Stimulated activated naive CD4-positive, alpha-beta T cell treated with Interleukin-2 at 50 U/mL for 16 hours (primary cell): Measurements from ENCODE around the gene SGTB.

ENCODE experiments used
- DNase-seq: peaks from one replicate; lab custom pipeline; 2025; lab: John Stamatoyannopoulos, UW

The SGTB gene, protein sequence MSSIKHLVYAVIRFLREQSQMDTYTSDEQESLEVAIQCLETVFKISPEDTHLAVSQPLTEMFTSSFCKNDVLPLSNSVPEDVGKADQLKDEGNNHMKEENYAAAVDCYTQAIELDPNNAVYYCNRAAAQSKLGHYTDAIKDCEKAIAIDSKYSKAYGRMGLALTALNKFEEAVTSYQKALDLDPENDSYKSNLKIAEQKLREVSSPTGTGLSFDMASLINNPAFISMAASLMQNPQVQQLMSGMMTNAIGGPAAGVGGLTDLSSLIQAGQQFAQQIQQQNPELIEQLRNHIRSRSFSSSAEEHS

DNA sequence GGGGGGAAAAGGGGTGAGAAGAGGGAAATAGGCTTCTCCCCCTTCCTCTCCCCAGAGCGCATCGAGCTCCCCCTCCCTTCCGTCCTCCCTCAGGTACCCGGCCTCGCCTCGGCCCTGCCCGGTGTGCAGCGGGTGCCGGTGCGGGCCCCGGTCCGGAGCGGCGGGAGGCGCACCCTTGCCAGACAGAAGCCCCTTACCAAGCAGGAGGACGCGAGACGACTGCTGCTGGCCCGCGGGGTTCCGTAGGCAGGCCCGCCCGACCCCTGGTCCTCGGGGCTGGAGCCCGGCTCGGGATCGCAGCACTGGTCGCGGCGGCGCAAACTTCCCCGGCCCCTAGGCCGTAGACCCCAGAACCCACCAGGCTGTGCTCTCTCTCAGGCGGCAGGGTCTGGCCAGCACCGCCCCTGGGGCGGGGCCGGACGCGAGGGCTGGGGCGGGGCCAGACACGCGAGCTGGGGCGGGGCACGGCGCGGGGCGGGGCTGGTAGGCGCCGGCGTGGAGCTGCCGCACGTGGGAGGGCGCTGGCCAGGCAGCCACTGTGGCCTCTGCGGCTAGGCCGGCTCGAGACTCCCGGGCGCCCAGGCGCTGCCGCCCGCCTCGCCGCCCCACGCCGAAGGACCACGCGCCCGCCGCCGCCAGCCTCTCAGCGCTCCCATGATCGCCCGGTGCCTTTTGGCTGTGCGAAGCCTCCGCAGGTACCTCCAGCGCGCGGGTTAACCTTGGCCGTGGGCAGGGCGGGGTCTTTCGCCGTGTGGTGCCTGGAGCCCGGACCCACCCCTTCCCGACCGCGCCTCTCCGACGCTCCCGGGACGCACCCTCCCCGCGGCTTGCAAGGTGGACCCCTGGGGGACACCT is at the start of gene SGTB, which contains the start of gene NLN:
Gene SGTB, minus strand, starts transcription at position 390 of the 855 bp plus-strand sequence. CDS start 1,302 bp downstream, outside the sequence.
Gene NLN, plus strand, starts transcription at position 486 of the 855 bp plus-strand sequence. Its CDS starts 169 bp downstream, at position 655.
- peak; percentile 78 for DNase-seq

DNA sequence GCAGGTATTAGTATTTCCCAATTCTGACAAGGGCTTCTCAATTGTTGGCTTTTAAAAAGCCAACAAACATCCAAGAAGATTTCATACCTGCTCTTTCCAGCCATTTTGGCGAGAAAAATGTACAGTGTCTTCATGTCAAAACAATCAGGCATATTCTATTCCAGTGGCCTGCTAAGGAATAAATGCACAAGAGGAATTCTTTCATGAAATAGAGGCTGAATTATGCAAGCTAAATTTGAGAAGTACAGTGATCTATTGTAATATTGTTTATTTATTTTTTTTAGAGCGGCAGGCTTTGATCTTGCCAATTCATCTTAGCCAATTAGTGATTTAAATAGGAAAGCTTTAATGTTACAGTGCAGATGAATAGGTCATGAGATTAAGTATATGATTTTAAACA is 49.4 kb upstream of the SGTB start:
- no peak for DNase-seq

DNA sequence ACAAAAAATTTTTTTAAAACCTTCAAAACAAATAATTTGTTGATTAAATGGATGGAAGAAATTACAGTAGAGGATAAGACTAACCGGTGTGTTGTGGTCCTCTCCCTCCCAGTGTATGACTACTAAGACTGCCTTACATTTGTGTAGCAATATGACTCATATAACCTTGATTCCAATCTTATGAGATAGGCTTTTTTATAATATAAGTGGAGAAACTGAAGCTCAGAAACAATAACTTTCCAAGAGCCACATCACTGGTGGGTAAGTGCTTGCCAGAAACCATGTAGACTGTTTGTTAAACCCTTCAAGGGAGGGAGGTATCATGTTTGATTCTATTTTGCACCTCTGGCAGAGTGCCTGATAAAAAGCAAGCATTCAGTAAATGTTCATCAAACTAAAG is 47.6 kb upstream of the SGTB start:
- DNase-seq: no peak

DNA sequence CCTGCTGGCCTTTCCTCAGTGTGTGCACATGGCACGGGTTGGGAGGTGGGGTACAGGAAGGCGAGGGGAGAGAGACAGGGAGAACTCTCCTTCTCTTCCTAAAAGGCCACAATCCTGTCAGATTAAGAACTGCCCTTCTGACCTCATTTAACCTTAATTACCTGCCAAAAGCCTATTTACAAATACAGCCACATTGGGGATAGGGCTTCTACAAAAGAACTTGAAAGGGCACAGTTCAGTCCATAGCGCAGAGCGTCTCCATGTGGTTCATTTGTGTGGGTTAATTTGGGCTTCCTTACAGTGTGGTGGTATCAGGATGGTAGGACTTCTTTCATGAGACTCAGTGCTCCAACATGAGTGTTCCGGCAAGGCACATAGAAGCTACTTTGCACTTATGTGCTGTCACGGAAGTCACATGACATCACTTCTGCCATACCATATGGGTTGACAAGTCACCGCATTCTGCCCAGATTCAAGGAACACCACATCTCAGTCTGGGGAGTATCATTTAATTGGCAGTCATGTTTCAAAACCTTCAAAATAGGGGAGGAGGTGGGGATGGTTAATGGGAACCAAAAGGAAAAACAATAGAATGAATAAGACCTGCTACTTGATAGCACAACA is 46.9 kb upstream of the SGTB start:
- DNase-seq: no peak

DNA sequence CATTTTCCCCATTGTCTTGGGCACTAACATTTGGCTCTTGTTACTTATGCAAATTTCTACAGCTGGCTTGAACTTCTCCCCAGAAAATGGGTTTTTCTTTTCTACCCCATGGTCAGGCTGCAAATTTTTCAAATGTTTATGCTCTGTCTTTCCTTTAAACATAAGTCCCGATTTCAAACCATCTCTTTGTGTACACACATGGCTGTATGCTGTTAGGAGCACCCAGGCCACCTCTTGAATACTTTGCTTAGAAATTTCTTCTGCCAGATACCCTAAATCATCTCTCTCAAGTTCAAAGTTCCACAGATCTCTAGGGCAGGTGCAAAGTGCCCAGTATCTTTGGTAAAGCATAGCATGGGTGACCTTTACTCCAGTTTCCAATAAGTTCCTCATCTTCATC is 45.7 kb upstream of the SGTB start:
- no peak for DNase-seq

DNA sequence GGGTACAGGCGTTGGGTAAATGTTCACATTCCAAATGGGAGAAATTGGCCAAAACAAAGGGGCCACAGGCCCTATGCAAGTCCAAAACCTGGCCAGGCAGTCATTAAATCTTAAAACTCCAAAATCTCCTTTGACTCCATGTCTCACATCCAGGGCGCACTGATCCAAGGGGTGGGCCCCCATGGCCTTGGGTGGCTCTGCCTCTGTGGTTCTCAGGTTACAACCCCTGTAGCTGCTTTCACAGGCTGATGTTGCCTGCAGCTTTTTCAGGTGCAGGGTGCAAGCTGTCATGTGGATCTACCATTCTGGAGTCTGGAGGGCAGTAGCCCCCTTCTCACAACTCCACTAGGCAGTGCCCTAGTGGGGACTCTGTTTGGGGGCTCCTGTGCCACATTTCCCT is 44.9 kb upstream of the SGTB start:
- DNase-seq: no peak

DNA sequence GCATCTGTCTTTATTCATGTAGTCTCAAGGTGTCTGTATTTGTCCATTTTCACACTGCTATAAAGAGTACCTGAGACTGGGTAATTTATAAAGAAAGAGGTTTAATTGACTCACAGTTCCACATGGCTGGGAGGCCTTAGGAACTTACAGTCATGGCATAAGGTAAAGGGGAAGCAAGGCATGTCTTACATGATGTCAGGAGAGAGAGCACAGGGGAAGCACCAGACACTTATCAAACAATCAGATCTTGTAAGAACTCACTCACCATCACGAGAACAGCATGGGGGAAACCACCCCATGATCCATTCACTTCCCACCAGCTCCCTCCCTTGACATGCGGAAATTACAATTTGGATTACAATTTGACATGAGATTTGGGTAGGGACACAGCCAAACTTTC is 44.3 kb upstream of the SGTB start:
- DNase-seq: no peak

DNA sequence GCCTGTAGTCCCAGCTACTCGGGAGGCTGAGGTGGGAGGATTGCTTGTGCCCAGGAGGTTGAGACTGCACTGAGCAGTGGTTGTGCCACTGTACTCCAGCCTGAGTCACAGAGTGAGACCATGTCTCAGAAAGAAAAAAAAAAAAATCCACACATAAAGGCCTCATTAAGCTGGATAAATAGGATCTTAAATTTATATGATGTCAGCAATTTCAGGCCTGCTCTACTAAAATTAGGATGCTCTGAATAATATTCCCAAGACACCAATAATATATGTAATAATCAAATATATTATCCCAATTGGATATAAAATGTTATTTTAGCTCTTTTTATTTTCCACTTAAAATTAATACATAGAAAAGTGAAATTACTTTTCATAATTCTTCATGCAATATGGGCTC is 43.7 kb upstream of the SGTB start:
- no peak for DNase-seq

DNA sequence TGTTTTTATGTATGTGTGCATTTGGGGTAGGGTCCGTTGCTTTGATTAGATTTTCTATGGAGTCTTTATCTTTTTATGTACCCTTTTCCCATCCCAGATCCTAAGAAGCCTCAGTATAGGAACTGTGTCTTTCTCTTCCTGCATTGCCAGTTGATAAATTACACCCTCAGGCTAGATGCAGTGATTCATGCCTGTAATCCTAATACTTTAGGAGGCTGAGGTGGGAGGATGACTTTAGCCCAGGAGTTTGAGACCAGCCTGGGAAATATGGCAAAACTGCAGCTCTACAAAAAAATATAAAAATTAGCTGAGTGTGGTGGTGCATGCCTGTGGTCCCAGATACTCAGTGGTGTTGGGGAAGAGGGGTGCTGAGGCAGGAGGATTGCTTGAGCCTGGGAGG is 40.3 kb upstream of the SGTB start:
- DNase-seq: no peak

DNA sequence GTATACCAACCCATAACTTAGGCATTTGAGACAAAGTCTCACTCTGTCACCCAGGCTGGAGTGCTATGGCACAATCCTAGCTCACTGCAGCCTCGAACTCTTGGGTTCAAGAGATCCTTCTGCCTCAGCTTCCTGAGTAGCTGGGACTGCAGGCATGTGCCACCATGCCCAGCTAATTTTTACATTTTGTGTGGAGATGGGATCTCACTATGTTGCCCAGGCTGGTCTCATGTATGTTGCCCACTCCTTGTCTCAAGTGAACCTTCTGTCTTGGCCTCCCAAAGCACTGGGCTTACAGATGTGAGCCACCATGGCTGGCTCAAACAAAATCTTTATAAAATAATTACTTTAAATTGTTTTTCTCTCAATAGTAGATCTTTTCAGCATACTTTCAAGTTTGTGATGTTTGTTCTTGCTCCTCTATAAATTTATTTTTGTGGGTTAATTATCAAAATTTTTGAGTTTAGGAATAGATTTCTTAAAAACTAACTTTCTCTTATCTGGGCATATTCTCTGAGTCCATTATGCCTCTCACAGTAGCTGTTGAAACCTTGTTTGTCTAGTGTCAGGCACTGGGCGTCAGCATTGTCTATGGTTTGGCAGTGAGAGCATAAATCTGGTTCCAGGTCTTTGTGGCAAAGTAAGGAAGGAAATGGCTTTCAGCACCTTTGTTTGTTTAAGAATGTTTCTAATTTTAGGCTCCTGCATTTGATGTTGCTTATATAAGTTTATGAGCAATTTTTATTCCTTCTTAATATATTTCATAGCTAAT is 38.8 kb upstream of the SGTB start:
- peak; percentile 34 for DNase-seq

DNA sequence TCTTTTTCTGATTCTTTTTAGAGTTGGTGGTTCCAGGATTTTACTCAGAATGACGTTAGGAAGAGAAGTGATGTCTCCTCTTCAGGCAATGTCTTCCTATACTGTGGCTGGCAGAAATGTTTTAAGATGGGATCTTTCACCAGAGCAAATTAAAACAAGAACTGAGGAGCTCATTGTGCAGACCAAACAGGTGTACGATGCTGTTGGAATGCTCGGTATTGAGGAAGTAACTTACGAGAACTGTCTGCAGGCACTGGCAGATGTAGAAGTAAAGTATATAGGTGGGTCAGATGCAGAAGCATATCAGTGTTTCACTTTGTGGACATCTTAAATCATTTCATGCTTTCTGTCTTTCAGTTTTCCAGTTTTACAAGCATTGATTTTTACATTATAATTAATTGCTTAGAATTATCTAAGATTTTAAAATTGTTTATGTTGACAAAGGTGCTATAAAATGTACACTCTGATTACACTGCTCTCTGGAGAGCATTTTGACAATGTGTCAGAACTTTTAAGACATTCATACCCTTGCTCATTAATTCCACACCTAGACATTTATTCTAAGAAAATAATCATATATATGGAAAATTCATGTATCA is 36.7 kb upstream of the SGTB start:
- no peak for DNase-seq

DNA sequence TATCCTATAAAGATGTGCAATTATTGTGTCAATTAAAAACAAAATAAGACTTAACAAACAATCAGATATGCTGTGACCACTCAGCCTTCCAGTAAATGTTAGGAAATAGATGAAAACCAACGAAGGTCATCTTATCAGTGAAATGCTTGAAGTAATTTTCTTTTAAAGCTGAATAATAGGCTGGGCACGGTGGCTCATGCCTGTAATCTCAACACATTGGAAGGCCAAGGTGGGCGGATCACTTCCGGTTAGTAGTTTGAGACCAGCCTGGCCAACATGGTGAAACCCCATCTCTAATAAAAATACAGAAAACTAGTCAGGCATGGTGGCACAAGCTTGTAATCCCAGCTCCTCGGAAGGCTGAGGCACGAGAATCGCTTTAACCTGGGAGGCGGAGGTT is 31.3 kb upstream of the SGTB start:
- DNase-seq: no peak

DNA sequence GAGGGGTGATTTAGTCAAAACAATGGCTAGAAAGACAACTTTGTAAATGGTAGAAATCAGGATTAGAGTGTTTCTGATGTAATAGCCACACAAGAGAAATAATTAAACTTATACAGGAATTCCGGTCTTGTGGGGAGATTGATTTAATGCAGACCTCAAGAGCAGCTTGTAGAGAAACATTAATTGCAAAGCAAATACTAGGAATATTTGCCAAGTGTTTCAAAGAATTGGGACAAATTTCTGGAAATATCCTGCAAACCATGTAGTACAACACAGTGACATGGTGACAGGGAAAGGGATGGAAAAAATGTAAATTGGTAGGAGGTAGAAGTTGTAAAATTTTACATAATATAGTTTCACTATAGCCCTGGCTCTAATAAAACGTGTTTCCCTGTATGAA is 29.0 kb upstream of the SGTB start:
- no peak for DNase-seq

DNA sequence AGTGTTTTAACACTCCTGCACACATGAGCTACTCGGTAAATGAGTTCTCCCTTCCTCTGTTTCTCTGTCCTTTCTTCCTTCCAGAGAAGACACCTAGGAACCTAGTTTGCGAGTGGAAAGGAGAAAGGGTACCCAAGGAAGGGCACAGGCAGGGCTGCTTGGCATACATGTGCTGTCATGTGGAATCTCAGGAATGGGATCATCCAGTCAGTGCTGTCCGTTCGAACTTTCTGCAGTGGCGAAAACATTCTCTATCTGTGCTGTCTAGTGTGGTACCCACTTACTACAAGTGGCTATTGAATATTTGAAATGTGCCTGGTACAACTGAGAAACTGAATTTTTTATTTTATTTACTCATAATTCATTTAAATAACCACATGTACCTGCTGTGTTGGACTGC is 28.0 kb upstream of the SGTB start:
- DNase-seq: no peak

DNA sequence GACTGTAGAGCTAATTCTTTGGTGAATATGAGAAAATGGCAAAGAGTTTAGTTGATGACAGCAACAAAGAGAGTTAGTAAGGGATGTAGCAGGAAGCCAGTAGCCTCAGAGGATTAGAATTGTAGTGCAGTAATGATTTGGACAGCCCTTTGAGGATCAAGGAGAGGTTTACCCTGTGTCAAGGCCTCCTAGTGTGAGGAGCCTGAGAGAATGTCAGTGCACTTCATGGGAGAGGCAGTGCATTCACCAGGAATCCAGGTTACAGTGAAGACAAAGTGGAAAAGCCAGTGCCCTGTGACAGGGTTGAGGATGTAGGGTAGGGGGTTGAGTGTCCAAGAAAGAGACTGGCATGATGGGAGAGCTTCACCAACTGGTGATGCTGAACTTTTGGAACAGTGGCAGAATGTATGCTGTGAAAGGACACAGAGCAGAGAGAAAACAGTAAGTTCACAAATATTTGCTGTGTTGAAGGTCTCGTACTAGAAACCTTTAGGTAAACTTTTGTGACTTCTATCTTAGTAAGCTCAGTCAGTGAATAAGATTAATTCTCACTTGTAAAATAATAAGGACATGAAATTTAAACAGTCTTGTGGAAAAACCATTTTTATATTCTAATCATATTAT is 27.4 kb upstream of the SGTB start:
- DNase-seq: no peak

DNA sequence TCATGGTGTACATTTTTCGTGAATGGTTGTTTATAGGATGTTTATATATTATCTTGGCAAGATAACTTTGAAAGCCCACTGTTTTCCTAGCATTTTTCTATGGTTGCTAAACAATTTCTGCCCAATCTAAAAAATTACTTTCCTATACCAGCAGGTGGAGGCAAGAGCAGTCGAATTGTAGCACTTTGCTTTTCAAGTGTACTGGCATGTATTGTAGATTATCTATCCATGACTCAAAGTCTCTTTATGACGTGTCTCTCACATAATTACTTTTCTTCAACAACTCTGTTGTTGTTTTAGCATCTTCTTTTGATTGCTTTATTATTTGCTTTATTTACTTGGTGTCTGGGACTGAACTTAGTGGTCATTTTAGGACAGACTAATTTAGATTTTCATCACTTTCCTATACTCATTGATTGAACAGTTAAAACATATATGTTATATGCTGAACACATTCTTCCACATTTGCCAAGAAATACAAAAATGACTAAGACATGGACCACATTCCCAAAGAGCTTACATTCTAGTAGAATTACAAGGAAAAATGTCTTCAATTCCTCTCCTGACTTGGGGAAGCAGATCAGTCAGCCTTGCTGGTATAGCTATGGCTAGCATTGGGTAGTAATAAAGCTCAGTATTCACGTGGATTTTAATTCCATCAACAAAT is 20.8 kb upstream of the SGTB start:
- DNase-seq: no peak

DNA sequence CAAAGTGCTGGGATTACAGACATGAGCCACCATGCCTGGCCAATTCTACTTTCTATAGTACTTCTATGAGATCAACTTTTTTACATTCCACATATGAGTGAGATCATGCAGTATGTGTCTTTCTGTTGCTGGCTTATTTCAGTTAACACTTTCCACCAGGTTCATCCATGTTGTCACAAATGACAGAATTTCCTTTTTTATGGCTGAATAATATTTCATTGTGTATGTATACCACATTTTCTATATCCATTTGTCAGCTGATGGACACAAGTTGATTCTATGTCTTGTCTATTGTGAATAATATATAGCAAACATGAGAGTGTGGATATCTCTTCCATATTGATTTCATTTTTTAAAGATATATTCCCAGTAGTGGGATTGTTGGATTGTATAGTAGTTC is 17.3 kb upstream of the SGTB start:
- no peak for DNase-seq

DNA sequence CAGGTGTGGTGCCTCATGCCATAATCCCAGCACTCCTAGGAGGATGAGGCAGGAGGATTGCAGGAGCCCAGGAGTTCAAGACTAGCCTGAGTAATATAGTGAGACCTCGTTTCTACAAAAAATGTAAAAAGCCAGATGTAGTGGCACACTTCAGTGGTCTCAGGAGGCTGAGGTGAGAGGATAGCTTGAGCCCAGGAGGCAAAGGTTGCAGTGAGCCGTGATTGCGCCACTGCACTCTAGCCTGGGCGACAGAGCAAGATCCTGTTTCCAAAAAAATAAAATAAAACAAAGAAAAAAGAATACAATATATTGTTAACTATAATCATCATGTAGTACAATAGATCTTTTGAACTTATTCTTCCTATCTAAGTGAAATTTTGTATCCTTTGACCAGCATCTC is 16.4 kb upstream of the SGTB start:
- DNase-seq: no peak

DNA sequence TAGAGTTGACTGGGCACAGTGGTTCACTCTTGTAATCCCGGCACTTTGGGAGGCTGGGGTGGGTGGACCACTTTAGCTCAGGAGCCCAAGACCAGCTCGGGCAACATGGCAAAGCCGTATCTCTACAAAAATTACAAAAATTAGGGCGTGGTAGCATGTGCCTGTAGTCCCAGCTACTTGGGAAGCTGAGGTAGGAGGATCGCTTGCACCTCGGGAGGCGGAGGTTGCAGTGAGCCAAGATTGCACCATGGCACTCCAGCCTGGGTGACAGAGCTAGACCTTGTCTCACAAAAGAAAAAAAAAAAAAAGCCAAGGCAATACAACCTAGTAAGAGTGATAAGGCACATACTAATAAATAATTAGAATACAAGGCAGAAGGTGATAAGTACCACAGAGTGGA is 15.9 kb upstream of the SGTB start:
- no peak for DNase-seq

DNA sequence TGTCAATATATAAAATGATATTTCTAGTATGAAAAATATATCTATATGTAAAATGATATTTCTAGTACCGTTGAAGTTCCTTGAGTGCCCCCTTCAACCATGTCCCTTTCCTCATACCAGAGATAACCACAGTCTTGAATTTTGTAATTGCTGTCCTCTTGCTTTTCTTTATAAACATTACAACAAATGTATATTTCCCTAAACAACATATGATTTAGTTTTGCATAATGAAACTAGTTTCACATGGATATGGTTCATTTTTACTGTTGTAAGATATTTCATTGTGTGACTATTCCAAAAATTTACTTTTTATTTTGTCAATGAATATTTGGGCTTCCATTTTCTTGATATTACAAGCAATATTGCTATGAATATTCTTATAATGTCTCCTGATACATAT is 14.1 kb upstream of the SGTB start:
- no peak for DNase-seq

DNA sequence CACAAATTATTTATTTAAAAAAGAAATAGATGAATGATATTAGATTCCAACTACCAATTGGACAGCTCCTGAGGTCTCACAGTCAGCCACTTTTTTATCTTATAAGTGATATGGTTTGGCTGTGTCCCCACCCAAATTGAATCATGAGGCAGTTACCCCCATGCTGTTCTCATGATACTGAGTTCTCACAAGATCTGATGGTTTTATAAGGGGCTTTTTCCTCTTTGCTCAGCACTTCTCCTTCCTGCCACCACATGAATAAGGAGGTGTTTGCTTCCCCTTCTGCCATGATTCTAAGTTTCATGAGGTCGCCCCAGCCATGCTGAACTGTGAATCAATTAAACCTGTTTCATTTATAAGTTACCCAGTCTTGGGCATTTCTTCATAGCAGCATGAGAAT is 13.0 kb upstream of the SGTB start:
- DNase-seq: no peak
